CD4-positive, alpha-beta T cell treated with Interleukin-12 subunit alpha and Interleukin-12 subunit beta, for 1 hour (primary cell): ENCODE measurements around the gene KTI12.

Experiments
- DNase-seq: peaks from one replicate; pipeline ENCODE4 v3.0.0-alpha.2; 2020

Gene KTI12

DNA sequence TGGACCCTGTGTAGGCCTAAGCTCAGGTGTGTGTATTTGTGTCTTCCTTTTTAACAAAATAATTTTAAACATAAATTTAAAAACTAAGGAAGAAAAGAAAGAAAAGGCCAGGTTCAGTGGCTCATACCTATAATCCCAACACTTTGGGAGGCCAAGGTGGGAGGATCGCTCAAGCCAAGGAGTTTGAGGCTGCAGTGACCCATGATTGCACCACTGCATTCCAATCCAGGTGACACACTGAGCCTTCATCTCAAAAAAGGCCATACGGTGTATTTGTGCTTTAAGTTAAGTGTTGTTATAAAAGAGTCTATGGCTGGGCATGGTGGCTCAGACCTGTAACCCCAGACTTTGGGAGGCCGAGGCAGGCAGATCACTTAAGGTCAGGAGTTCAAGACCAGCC, 51.4 kb downstream of the KTI12 start:
- no peak for DNase-seq
